ENCODE results near the gene MYCBP2.

GRCh38 chr13:77333594-77333993 is 6.7 kb upstream of the MYCBP2 start:
- TF ChIP-seq CTCF (conservative IDR thresholded peaks at IDR 0.05; ENCODE audit: low read length) (no peak), EZH2phosphoT487 (IDR thresholded peaks at IDR 0.05; ENCODE audit: borderline replicate concordance, low read depth, low read length) (no peak)

Measured in OCI-LY7 (cell line).